ENCODE data around the gene G6PC2. TPM values are rescaled to one million over a fixed set of nuclear protein-coding genes. Genes with fewer than 3 reads are reported as not detected.

Gene G6PC2
- total RNA-seq, 1 donor from 2014 or later, result not detected

- no peak for TF ChIP-seq CTCF (IDR thresholded peaks at IDR 0.05)
- Mint-ChIP-seq H3K36me3 (ENCODE audit: unreplicated experiment) (peaks cover 5% of the 10 kb centered on the region), H3K4me1 (ENCODE audit: unreplicated experiment) (no peaks in the 10 kb centered on the region), H3K27me3 (ENCODE audit: unreplicated experiment) (peaks cover 41% of the 10 kb centered on the region), H3K4me3 (ENCODE audit: unreplicated experiment) (no peak overlapping the region), H3K9me3 (ENCODE audit: unreplicated experiment) (peaks cover 18% of the 10 kb centered on the region), H3K27ac (ENCODE audit: unreplicated experiment) (no peak overlapping the region)
- DNase-seq (ENCODE audit: extremely low spot score, unreplicated experiment), result no peak
These were observed 51.3 kb downstream of the G6PC2 start for GRCh38 chr2:168952424-168952823.

- Mint-ChIP-seq H3K4me1 (ENCODE audit: unreplicated experiment) (no peaks in the 10 kb centered on the region), H3K9me3 (ENCODE audit: unreplicated experiment) (peaks cover 18% of the 10 kb centered on the region), H3K36me3 (ENCODE audit: unreplicated experiment) (peaks cover 5% of the 10 kb centered on the region), H3K27ac (ENCODE audit: unreplicated experiment) (no peak overlapping the region), H3K4me3 (ENCODE audit: unreplicated experiment) (no peak overlapping the region), H3K27me3 (ENCODE audit: unreplicated experiment) (peaks cover 40% of the 10 kb centered on the region)
- no peak for TF ChIP-seq CTCF (IDR thresholded peaks at IDR 0.05)
- DNase-seq (ENCODE audit: extremely low spot score, unreplicated experiment), result no peak
These were observed 53.2 kb downstream of the G6PC2 start for GRCh38 chr2:168954256-168954655.

GRCh38 chr2:168955321-168955720 lies 54.2 kb downstream of the G6PC2 start:
- no peak overlapping the region for H3K4me3 Mint-ChIP-seq (ENCODE audit: unreplicated experiment)
- TF ChIP-seq CTCF (IDR thresholded peaks at IDR 0.05), result no peak
- no peaks in the 10 kb centered on the region for H3K4me1 Mint-ChIP-seq (ENCODE audit: unreplicated experiment)
- peaks cover 5% of the 10 kb centered on the region for H3K36me3 Mint-ChIP-seq (ENCODE audit: unreplicated experiment)
- H3K9me3 Mint-ChIP-seq (ENCODE audit: unreplicated experiment), result peaks cover 18% of the 10 kb centered on the region
- H3K27me3 Mint-ChIP-seq (ENCODE audit: unreplicated experiment), result peaks cover 40% of the 10 kb centered on the region
- H3K27ac Mint-ChIP-seq (ENCODE audit: unreplicated experiment), result no peak overlapping the region
- DNase-seq (ENCODE audit: extremely low spot score, unreplicated experiment), result no peak

DNA sequence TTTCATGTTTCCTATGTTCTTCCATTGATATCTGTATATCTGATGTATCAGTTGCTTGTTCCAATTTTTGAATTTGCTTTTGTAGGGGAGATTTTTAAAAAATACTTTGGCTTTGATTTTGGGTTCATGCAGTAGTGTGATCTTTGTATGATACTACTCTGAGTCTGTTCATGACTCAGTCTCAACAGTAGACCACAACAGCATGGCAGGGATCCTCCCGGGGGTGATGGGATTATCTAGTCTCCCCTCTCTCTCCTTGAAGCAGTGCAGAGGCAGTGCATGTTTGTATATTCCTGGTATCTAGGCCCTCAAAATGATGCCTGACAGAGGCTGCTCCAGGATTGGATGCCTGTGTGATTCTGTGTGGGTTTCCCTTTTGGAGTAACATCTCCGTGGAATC lies 55.3 kb downstream of the G6PC2 start:
- Mint-ChIP-seq H3K9me3 (ENCODE audit: unreplicated experiment) (peaks cover 18% of the 10 kb centered on the region), H3K4me1 (ENCODE audit: unreplicated experiment) (no peaks in the 10 kb centered on the region), H3K27ac (ENCODE audit: unreplicated experiment) (no peak overlapping the region), H3K36me3 (ENCODE audit: unreplicated experiment) (peaks cover 5% of the 10 kb centered on the region), H3K27me3 (ENCODE audit: unreplicated experiment) (peaks cover 35% of the 10 kb centered on the region), H3K4me3 (ENCODE audit: unreplicated experiment) (no peak overlapping the region)
- DNase-seq (ENCODE audit: extremely low spot score, unreplicated experiment), result no peak
- no peak for TF ChIP-seq CTCF (IDR thresholded peaks at IDR 0.05)

Other genes with a start within 250 kb of the G6PC2 start
- gene NOSTRIN, start 98.7 kb upstream of the G6PC2 start, total RNA-seq, result not detected in 2 replicates
- 4.4 and 5.6 TPM in 2 replicates for gene SPC25, start 10.9 kb upstream of the G6PC2 start, total RNA-seq
- gene ABCB11, start 130.0 kb downstream of the G6PC2 start, total RNA-seq, result not detected in 2 replicates
- not detected in 2 replicates for gene DHRS9, start 168.3 kb downstream of the G6PC2 start, total RNA-seq